HG02759 (cell line): ENCODE data around the gene SIPA1L3.
"Not testable (repeated sequence)": the region's sequence is repeated elsewhere in the genome, so short reads cannot be mapped to it uniquely, and the experiment has no call there.

Experiments
- ATAC-seq: cut with Tn5 transposase; IDR thresholded peaks from one replicate; pipeline ENCODE4 v1.9.1; 2021; ENCODE audit warnings: mild to moderate bottlenecking, moderate library complexity; ENCODE audit not compliant: unreplicated experiment

SIPA1L3 gene

DNA sequence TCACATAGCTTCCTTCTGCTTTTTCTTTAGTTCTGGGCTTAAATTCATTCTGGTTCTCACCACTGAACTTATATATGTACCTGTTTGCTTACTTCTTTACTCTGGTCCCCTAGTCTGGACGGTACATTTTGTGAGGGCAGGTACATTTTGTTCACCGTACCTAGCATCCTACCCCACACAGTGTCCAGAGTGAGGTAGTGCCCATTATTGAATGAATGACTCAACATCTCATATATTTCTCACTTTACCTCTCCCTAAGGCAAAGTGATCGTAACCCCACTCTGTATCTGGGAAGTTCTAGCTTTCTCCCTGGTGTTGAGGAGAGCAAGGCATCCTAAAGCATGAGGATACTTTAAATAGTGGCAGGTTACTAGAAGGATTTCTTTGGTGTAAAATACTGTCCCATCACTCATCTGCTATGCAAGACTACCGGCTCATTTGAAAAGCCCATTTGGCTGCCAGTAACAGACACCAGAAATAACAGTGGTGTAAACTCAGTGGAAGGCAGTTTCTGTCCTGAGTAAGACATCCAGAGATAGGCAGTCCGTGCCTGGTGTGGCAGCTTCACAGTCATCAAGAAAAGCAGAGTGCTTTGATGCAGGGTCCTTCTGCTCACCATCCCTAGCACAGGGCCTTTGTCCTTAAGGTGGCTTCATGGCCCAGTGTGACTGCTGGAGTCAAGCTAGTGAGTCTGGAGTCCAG, 111.8 kb downstream of the SIPA1L3 start:
- no peak for ATAC-seq

GRCh38 chr19:38019396-38019724, 112.4 kb downstream of the SIPA1L3 start:
- ATAC-seq, result no peak

- ATAC-seq, result no peak
These were observed 113.3 kb downstream of the SIPA1L3 start for GRCh38 chr19:38020311-38020710.

GRCh38 chr19:38021352-38021751, 114.3 kb downstream of the SIPA1L3 start:
- no peak for ATAC-seq

DNA sequence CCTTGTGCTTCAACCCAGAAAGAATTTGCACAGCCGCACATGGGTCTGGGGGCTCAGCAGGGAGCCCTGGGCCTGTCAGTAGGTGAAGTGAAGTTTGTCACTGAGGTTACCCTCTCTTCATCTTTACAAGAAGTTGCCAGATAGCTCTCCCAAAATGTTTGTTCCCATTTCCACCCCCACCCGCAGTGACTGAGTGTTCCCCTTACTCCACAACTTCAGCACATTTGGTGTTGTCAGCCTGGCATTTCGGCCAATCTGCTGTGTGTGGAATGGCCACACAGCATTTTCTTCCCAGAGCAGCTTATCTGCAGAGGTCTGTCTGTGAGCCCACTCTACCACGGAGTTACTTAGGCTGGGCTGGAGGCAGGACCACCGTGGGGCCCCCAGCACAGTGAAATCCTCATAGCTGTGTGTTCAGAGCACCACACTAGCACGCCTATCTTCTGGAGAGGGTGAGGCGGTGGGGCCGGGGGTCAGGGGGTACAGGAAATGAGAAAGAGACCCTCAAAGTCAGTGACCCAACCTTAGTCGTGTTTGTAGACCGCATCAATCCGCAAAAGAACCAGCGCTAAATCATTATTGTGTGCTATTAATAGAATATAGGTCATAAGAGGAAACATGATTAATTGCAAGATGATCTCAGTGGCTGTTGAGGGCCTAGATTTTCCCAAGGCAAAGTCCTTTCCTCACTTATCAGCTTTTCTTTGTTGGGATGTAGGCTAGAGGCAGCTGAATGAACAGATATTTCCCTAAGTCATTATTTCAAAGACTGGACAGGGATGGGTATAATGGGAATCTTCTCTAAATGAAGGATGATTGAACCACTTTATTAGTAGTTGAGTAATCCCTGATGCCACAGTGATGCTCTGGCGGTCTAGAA, 116.0 kb downstream of the SIPA1L3 start:
- no peak for ATAC-seq

DNA sequence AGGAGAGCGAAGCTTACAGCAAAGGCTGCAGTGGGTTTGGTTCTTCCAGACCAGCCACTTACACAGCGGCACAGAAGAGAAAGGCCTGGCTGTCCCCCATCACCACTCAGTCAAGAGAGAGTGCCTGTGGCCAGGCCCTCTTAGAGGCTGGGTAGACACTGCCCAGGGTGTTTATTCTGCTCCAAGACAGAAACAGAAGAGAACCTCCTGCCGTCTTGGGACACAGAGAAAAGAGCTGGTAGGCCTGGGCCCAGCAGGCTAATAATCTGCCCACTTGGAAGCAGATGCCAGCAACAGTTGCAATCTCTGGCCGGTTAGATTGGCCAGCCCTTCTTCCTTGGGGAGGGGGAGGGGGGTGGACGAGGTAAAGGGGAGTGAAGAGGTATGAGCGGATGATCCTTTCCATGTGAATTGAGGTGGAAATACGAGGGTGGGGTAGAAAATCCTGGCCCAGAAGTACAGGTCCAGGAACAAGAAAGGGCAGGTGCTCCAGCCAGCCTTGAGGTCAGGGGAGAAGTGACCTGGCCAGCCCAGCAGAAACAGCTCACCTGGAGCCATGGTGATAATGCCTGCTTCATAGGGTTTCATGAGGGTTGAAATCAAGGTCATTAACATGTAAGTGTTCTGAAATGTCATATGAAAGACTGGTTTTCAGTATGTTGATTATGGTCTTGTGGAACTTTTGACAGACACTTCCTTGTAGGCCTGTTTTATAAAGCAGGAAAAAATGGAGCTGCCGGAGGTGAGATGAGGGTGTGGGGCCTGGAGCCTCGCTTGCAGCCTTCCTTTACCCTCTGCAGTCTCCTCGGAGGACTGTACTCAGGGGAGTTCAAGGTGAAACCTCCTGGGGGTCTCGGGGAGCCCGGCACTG, 116.9 kb downstream of the SIPA1L3 start:
- no peak for ATAC-seq

GRCh38 chr19:38024992-38025908, 118.2 kb downstream of the SIPA1L3 start:
- ATAC-seq, result no peak

GRCh38 chr19:38025909-38026307, 118.9 kb downstream of the SIPA1L3 start:
- ATAC-seq, result no peak

GRCh38 chr19:38028913-38029510, 122.0 kb downstream of the SIPA1L3 start:
- ATAC-seq, result no peak

DNA sequence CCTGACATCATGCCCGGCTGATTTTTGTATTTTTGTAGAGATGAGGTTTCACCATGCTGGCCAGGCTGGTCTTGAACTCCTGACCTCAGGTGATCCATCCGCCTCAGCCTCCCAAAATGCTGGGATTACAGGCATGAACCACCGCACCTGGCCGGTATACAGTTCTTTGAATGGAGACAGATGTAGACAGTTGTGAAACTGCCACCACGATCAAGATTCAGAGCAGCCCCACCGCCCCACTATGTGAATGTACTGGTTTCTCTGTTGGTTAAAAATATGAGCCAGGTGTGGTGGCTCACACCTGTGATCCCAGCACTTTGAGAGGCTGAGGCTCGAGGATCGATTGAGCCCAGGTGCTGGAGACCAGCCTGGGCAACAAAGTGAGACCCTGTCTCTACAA, 123.0 kb downstream of the SIPA1L3 start:
- ATAC-seq, result not testable (repeated sequence)

GRCh38 chr19:38030686-38031422, 123.8 kb downstream of the SIPA1L3 start:
- ATAC-seq, result no peak

DNA sequence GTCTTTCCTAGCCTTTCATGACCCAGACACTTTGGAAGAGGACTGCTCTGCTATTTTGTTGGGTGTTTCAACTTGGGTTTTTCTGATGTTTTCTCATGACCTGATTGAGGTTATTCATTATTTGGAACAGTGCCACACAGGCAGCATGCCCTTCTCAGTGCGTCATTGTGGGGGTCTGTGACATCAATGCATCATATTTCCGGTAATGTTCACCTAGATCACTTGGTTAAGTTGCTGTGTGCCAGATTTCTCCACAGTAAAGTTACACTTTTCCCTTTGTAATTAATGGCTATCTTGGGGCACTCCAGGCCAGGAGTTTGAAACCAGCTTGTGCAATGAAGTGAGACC, 124.4 kb downstream of the SIPA1L3 start:
- ATAC-seq, result no peak

DNA sequence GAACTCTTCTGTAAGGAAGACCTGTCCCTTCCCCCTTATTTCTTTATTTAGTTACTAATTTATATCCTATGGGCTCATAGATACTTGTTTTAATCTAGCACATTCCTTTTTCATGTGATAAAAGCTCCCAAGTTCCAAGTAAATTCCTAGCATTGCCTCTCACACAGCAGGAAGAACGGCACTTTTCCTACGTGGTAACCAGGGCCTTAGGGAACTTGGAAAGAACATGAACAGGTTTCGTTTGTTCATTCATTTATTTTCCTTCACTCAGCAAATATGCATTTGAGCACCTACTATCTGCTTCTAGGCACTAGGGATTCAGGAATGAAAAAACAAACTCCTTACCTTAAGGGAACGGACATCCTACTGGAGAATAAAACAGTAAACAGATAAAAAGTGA, 125.1 kb downstream of the SIPA1L3 start:
- ATAC-seq, result no peak

GRCh38 chr19:38032951-38033350, 125.9 kb downstream of the SIPA1L3 start:
- ATAC-seq, result no peak

GRCh38 chr19:38033658-38034491, 126.9 kb downstream of the SIPA1L3 start:
- ATAC-seq, result peak; percentile 79

- ATAC-seq, result no peak
These were observed 127.5 kb downstream of the SIPA1L3 start for GRCh38 chr19:38034492-38034860.

- no peak for ATAC-seq
These were observed 128.8 kb downstream of the SIPA1L3 start for GRCh38 chr19:38035515-38036495.
